M059J (cell line): ENCODE data around the gene ADAM22. TPM values are rescaled to one million over a fixed set of nuclear protein-coding genes. Genes with fewer than 3 reads are reported as not detected.
"Not testable (repeated sequence)": the region's sequence is repeated elsewhere in the genome, so short reads cannot be mapped to it uniquely, and the experiment has no call there.

Experiments used
- DNase-seq: peaks from one replicate; pipeline ENCODE4 v3.0.0-alpha.2; 2012; ENCODE audit warnings: low read depth
- total RNA-seq: library from RNA; depleted of rRNA; stranded (reverse); fragments of >200 nt; shearing (Covaris generic); gene quantifications from 2 replicates; pipeline ENCODE4 v1.2.3, GENCODE V29; 2014; rRNA removed

ADAM22 gene, protein sequence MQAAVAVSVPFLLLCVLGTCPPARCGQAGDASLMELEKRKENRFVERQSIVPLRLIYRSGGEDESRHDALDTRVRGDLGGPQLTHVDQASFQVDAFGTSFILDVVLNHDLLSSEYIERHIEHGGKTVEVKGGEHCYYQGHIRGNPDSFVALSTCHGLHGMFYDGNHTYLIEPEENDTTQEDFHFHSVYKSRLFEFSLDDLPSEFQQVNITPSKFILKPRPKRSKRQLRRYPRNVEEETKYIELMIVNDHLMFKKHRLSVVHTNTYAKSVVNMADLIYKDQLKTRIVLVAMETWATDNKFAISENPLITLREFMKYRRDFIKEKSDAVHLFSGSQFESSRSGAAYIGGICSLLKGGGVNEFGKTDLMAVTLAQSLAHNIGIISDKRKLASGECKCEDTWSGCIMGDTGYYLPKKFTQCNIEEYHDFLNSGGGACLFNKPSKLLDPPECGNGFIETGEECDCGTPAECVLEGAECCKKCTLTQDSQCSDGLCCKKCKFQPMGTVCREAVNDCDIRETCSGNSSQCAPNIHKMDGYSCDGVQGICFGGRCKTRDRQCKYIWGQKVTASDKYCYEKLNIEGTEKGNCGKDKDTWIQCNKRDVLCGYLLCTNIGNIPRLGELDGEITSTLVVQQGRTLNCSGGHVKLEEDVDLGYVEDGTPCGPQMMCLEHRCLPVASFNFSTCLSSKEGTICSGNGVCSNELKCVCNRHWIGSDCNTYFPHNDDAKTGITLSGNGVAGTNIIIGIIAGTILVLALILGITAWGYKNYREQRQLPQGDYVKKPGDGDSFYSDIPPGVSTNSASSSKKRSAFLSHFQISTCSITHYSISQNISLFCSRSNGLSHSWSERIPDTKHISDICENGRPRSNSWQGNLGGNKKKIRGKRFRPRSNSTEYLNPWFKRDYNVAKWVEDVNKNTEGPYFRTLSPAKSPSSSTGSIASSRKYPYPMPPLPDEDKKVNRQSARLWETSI
- total RNA-seq, result 0.74 and 1.4 TPM in 2 replicates

DNA sequence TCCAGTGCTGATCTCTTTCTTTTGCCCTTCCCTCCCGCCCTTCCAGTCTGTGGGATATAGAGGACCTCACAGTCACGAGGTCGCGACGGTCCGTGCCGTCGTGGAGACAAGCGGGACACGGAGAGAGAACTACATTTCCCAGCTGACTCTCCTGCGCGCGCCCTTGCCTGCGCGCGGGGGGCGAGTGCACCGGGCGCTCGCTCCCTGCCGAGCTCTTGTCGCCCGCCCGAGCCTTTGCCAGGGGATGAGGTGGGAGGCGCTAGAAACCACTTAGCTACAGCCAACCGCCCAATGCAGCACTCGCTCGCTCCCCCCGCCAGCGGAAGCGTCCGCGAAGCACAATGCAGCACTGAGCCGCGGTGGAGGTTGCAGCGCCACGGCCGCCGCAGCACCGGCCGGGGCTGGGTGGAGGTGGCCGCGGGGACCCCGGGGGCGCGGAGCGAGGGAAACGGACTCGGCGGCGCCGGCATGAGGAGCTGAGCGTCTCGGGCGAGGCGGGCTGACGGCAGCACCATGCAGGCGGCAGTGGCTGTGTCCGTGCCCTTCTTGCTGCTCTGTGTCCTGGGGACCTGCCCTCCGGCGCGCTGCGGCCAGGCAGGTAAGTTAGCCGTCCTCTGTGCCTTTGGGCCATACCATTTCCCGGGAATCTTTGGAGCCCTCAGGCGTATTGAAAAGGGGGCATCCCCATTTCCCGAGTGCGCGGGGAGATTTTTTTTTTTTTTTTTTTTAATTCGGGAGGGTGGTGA lies at the start of gene ADAM22:
ADAM22 (plus strand) TSS at position 299 of the 746 bp plus-strand sequence; CDS start at position 514, 215 bp downstream.
- DNase-seq, result peak; percentile 87

GRCh38 chr7:87885018-87885417 lies 49.0 kb upstream of the ADAM22 start:
- DNase-seq, result no peak

DNA sequence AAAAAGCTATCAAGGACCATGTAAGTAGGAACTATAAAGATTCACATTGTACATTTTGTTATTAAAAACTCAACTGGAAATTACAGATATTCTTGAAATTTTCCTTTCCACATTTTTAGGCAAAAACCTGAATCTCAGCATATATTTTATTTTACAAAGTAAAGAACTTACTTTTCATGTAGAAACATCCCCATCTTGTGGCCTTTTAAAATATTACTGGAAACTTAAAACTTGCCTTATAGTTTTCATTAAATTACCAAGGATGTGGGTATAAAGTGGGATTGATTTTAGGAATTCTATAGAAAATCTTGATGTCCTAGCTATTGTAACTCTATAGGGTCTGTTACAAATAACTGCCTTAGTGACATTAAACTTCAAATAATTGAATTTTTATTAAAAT lies 47.2 kb upstream of the ADAM22 start:
- DNase-seq, result peak; percentile 47

- no peak for DNase-seq
These were observed 38.7 kb upstream of the ADAM22 start for GRCh38 chr7:87895363-87895762.

DNA sequence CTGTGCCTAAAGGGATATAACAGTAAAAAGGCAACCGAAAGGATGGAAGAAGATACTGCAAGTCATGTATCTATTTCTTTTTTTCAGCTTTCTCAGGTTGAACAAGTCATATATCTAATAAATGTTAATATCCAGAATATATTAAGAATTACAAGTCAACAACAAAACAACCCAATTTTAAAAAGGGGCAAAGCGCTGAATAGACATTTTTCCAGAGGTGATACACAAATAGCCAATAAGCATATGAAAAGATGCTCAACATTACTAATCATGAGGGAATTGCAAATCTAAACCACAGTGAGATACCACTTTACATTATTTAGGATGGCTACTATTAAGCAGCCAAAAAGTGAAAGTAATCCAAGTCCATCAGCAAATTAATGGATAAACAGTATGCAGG lies 34.8 kb upstream of the ADAM22 start:
- no peak for DNase-seq

GRCh38 chr7:87907136-87907906 lies 26.7 kb upstream of the ADAM22 start:
- DNase-seq, result not testable (repeated sequence)

GRCh38 chr7:87908814-87909213 lies 25.2 kb upstream of the ADAM22 start:
- DNase-seq, result not testable (repeated sequence)

DNA sequence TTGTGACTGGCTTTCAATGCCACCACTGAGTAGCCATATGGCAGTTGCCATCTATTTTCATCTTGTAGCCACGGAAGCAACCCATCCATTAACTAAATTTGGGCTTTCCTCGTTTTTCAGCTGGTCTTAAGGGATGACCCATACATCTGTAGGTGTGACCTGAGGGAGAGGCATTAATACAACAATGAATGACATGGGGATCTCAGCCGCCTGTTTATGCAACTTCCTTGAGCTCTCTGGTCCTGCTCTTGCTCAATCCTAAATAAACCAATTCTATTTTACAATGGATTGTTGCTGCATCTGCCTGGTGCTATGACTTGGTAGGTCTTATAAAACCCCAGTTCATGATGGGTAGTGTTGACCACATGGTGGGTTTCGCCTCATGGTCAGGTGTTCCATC lies 21.9 kb upstream of the ADAM22 start:
- no peak for DNase-seq

- DNase-seq, result no peak
These were observed 15.3 kb upstream of the ADAM22 start for GRCh38 chr7:87918740-87919139.

DNA sequence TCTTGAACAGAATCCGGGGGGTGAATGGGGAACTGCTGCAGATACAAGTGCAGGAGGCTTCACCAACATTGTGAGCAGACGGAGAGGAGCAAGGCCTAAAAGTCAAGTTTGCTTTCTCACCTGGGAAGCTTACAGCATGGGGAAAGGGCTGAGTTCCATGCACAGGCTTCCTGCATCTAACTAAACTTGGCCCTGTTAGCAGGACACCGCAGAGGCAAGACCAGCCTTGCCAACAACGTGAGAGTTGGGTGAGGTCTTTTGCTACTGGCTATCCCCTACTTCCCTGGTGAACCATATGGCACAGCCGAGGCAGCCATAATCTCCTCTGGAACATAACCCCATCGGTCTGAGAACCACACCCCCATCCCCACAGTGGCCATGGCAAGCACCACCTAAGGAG lies 14.2 kb upstream of the ADAM22 start:
- DNase-seq, result no peak

- no peak for DNase-seq
These were observed 13.5 kb upstream of the ADAM22 start for GRCh38 chr7:87920578-87920977.

DNA sequence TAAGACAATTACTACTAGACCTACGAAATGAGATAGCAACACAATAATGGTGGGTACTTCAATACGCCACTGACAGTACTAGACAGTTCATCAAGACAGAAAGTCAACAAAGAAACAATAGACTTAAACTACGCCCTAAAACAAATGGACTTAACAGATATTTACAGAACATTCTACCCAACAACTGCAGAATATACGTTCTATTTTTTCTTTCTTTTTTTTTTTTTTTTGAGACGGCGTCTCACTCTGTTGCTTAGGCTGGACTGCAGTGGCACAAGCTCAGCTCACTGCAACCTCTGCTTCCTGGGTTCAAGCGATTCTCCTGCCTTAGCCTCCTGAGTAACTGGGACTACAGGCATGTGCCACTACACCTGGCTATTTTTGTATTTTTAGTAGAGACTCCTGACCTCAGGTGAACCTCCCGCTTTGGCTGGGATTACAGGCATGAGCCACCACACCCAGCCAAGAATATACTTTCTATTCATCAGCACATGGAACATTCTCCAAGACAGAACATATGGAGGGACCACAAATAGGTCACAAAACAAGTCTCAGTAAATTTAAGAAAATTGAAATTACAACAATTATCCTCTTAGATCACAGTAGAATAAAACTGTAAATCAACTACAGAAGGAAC lies 11.2 kb upstream of the ADAM22 start:
- DNase-seq, result not testable (repeated sequence)

DNA sequence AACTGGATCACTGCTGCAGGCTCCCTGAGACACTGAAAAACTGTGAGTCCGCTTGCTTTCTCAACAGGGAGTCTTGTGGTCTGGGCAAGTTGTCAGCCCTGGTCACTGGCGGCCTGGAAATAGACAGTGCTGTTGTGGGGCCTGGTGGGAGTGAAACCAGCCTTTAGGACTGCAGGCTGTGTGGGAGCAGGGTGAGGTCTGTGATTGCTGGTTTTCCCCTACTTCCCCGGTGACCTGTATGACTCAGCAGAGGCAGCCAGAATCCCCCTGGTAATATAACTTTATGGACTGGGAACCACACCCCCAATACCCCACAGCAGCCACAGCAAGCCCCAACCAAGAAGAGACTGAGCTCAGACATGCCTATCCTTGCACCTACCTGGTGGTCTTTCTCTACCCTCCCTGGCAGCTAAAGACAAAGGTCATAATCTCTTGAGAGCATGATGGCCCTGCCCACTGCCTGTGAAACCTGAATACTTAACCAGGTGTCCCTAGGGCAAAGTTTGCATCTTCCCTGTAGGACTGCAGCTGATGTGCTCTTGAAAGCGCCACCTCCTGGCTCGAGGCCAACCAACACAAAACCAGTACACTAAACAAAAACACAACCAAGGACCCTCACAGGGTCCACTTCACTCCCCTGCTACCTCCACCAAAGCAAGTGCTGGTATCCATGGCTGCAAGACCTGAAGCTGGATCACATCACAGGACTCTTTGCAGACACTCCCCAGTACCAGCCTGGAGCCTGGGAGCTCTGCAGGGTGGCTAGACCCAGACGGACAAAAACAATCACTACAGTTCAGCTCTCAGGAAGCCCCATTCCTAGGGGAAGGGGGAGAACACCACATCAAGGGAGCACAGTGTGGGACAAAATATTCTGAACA lies 7.2 kb upstream of the ADAM22 start:
- DNase-seq, result peak; percentile 63

GRCh38 chr7:87933605-87933952 lies 472 bp upstream of the ADAM22 start:
- DNase-seq, result no peak

GRCh38 chr7:87934699-87935383 lies 790 bp downstream of the ADAM22 start:
- DNase-seq, result peak; percentile 24

- DNase-seq, result no peak
These were observed 1.3 kb downstream of the ADAM22 start for GRCh38 chr7:87935384-87935706.

DNA sequence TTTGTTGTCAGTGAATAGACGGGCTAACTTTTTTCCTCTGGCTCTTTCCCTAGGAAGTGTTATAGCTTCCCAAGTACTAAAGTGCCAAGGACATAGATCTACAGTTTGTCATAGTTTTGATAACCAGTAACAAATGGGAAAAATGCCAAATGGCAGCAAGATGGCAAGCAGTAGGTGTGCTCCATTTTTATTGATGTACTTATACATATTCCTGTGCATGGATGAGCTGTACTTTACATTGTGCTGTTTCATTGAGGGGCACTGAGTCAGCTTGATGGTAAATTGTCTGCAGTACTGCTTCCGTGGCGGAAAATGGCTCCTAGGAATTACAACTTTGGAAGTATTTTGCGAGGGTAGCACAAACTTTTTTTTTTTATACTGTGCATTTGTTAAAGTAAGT lies 7.1 kb downstream of the ADAM22 start:
- DNase-seq, result no peak

GRCh38 chr7:87944547-87944946 lies 10.5 kb downstream of the ADAM22 start:
- no peak for DNase-seq

GRCh38 chr7:87945926-87946325 lies 11.9 kb downstream of the ADAM22 start:
- DNase-seq, result not testable (repeated sequence)
